Stimulated activated CD8-positive, alpha-beta memory T cell treated with anti-CD3 and anti-CD28 coated beads, Interleukin-2, amount 100 ng/mL, for 1 hour (primary cell): Measurements from ENCODE around the gene CLEC3A.
"Not testable (repeated sequence)": the region's sequence is repeated elsewhere in the genome, so short reads cannot be mapped to it uniquely, and the experiment has no call there.

Source experiments
- DNase-seq, 2 donors: peaks; one replicate each; pipeline ENCODE4 v3.0.0-alpha.2; 2020; ENCODE audit warnings: low read depth in 2 of 2

CLEC3A gene

DNA sequence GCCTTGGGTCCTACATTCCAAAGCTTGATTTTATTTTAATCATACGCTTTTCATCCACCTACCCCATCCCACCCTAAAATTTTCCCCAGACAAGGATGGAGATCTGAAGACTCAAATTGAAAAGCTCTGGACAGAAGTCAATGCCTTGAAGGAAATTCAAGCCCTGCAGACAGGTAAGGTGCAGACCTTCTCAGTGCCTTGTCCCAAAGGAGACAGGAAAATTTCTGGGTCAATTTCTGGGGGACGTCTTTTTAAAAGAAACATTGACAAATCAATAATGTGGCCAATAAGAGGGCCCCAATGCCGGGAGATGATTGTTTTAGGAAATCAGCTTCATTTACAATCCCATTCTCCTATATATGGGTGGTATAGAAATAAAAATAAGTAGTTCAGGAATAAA, 5.7 kb downstream of the CLEC3A start:
- no peak for DNase-seq

DNA sequence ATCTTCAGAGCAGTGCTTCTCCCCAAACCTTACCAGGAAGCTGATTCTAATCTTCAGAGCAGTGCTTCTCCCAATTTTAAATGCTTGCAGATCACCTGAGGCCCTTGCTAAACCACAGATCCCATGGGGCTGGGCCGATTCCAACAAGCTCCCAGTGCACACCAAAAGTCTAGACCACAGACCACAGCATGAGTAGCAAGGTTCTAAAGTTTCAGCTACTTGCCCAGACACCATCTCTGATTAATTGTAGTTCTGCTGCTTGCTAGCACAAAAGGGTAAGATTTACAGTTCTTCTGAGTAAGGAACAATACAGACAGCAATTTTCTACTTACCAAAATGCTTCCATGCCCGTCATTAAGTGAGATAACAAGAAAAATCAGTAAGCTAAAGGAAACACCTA, 12.2 kb downstream of the CLEC3A start:
- DNase-seq, result no peak

DNA sequence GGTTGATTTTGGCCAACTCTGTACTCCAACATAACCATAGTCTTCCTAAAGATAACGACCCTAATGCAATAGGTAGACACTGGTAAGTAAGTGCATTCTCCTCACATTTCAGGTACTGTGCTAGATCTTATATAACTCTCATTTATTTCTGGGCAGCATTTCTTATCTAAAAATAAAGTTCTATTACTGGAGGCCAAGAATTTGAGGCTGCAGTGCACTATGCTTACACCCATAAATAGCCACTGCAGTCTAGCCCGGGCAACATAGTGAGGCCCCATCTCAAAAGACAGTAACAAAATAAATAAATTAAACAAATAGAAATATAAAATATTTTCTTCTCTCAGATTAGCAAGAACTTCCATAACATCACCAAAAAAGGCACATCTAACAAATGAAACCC, 12.7 kb downstream of the CLEC3A start:
- no peak for DNase-seq

DNA sequence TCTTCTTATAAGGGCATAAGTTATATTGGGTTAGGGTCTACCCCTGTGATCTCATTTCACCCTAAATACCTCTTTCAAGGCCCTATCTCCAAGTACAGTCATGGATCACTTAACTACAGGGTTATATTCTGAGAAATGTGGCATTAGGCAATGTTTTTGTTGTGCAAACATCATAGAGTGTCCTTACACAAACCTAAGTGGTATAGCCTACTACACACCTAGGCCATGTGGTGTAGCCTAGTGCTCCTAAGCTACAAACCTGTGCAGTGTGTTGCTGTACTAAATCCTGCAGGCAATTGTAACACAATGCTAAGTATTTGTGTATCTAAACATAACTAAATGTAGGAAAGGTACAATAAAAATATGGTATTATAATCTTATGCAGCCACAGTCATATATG, 18.0 kb downstream of the CLEC3A start:
- DNase-seq, result no peak

DNA sequence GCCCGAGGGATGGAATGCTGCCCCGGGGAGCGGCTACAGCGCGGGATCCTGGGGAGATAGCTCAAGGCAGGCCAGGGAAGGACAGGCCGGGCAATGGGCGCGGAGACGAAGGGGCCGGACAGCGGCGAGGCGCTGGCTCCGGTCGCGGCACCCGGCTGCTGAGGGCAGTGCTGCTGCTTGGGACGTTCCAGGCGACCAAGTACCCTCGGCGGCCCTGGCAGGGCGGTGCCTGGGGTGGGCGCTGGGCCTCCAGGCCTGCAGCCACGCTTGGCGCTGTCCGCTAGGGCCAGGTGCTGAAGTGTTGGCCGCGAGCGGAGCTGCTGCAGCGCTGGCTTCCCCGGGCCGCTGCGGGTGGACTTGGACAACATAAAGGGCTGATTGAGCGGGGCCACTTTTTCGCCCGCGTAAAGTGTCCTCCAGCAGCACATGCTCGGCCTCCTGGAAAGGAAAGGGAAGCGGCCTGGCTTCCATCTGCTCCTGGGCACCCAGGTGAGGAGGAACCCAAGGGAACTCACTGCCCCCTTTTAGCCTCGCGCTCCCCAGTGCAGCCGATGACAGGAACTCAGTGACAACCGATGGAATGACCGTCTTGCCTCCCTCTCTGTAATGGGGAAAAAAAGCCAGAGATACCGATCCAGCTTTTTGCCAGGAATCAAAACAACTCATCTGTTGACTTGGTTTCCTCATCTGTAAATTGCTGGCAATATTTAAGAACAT, 23.7 kb downstream of the CLEC3A start:
- DNase-seq, result no peak

DNA sequence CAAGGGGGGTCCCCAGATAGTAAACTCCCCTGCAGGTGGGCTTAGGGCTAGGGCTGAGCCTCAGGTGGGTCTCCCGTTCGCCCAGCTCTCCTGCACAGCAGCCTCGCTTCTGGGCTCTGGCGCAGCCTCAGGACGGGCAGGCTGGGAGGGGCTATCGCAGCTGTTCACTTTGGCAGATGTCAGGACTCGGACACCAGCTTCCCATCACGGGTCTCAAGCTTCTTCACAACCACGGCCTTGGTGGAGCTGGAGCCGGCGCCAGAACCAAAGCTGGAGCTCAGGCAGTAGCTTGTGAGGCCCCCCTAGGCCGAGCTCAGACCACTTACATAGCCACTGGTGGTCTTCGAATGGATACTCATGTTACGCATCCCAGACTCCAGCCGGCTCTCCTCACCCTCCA, 26.0 kb downstream of the CLEC3A start:
- no peak for DNase-seq

DNA sequence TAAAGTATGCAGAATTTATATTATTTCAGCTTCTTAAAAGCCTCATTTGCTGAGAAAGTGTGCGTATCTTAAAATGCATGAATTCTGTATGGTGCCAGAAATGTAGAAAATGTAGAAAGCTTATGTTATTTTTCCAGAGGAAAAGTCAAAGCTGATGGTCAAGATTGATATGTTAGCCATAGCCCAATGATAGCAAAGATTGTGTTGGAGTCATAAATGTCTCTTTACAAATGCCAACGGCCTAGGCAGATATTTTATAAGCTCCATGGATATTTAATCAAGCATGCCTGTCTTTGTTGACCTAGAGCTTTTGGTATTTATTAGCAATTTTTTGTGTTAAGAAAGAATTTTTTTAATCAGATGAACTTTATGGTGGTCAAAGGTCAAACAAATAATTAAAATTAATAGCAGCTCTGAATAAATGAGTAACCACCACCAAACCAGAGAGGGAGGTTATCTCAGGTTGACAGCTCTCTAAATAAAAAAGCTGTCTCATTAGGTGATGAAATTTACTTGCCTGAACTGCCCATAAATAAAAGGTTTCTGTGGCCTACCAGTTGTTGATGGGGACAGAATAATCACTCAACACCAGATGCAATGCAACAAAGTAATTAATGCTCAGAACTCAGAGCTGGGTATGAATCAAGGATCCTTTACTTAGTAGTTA, 28.5 kb downstream of the CLEC3A start:
- DNase-seq, result no peak

DNA sequence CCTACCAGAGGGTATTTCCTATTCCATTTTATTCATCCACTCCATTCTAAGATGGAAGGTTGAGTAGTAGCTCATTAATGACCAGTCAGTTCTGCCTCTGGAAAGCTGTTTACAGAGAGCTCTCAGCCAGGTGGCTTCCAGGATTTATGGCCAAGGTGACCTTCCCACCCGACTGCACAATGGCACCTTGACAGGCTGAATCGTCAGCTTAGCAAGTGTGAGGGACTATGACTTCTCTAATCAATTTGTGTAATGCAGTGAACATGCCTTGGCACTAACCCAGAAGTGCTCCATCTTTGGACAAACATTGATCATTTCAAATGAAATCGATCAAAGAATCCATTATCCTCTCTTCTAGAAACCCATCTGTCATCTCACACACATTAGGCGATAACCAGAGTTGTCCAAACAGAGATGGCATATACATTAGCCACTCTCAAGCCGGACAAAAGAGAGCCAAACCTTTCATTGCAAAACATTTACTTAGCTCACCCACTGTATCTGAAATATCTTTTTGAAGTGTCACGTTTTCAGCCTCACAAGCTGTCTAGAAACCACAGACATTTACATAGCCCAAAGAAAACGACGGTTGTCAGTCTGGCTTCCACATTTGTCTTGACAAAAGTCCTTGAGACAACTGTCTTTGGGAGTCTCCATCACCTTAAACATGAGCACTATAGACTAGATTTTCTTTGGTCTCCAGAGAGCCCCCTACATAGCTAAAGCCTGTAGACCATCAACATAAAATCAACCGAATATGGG, 35.6 kb downstream of the CLEC3A start:
- no peak for DNase-seq

DNA sequence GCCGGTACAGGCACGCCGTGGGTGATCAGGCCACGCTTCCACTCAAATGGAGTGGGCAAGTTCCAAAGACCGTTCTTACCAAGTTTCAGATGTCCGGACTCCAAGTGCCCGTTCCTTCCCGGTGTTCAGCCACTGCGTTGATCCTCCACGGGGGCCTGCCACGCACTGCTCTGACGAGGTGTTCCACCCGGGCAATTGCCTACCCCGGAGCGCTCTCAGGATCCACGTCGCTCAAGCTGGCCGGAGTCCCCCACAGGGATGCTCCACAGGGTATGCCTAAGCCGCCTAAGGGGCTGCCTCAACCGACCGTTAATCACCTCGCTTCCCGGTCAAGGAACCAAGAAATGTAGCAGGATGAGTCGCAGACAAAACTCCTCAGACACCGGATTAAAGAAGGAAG, 37.5 kb downstream of the CLEC3A start:
- not testable (repeated sequence) for DNase-seq

DNA sequence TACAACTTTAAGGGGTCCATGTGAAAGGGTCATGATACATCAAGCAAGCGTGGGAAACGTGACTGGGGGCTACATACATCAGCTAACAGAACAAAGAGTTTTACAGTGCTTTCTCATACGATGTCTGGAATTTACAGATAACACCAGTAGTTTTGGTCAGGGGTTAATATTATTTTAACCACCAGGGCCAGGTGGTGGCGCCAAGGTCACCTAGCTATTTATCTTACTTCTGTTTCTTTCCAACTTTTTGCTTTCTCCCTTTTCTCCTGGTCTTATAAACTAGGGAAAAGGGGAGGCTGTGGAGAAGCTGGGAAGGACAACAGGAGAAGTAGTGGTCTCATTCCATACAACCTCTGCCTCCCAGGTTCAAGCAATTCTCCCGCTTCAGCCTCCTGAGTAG, 37.9 kb downstream of the CLEC3A start:
- DNase-seq, result no peak

DNA sequence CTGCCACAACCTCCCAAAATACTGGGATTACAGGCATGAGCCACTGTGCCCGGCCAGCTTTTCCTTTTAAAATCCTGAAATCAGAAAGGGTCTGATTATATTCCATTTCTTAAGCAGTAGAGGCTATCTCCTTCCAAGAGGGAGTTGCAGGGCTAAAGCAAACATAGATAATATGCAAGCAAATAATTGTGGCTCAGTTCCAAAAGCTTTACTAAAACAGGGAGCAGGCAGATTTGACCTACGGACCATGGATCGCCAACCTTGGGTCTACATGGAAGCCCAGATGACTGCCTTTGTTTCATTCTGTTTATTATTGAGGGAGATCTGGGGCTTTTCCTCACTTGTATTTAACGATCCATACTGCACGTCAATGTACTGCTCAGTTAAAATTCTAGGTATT, 38.5 kb downstream of the CLEC3A start:
- no peak for DNase-seq

DNA sequence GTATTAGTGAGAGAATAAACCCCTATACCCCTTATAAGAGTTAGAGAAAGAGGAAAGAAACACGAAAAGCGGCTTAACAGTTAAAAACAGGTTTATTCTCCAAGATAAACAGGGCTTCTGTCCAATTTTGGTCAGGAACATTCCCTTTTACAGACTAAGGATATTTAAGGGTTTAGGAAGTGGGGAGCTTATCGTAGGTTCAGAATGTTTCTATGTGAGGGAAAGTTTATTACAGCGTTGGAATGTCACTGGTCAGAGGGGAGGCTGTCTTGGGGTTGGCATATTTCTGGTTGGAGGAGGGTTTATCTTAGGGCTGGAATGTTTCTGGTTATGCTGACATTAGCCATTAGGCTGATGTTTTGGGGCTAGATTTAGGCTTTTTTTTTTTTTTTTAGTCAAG, 43.0 kb downstream of the CLEC3A start:
- no peak for DNase-seq

DNA sequence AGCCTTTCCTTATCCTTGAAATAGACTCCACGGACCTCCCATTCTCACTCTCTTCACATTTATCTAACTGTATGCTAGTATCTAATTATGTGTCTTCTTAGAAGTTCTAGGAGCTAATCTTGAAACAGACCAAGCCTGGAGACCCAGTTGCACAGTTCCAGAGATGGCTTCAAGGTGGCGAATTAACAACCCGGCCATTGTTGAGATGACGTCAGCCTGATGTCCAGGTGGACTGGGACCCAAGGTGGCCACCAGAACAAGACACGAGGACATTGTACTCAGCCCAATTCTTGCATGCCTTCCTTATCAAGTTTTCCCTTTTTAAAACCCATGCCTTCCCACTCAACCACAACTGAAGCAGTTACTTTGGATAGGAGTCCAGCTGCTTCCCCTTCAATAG, 47.6 kb downstream of the CLEC3A start:
- no peak for DNase-seq

DNA sequence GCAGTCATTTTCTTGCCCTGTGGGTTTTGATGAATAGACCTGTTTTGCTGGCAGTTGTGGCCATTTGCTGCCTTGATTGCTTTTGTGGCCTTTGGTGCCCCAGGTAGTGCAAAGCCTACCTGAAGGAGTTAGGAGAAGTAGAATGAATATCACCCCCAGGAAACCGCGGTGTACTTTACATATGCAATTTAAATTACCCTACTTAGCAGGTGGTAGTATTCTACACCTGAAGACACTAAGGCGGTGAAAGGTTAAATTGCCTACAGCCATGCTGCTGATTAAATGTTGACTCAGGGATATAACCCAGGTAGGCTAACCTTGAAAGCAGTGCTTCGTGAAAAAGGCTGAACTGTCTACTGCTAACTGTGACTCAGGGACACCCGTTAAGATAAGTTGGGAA, 49.9 kb downstream of the CLEC3A start:
- no peak for DNase-seq

DNA sequence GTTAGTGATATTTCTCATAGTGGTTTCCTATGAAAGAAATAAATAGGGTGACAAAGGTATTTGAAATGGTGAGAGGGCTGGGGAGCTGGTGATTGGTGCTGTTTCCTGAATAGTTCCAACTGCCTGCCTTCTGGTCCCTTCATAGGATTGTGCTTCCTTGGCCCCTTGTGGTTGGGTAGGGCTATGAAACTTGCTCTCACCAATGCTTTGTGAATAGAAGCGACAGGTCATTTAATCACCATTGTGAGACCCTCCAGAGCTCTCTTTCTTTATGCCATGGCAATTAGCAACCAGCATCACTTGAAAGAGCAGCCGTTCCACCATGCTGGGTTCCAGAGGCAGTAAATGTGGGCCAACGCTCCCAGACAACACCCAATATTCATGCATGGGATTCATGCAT, 53.5 kb downstream of the CLEC3A start:
- no peak for DNase-seq

DNA sequence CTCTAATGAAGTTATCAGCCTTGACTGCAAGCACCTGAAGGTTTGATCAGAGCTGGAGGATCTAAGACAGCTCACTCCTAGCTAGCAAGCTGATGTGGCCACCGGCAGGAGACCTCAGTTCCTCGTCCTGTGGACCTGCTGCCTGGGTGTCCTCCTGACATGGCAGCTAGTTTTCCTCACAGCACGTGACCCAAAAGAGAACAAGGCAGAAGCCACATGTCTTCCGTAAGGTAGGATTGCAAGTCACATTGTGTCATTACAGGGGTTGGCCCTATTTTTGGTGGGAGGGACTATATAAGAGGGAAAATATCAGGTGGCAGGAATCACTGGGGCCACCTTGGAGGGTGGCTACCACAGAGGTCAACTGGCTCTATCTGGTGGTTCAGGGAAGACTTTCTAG, 59.0 kb downstream of the CLEC3A start:
- DNase-seq, result no peak
